Ishikawa (cell line): ENCODE measurements around the gene GPR52.

ENCODE experiments used
- CEBPB ChIP-seq: IDR thresholded peaks from 2 replicates; pipeline ENCODE4 v1.6.1; 2012
- CREB1 ChIP-seq: IDR thresholded peaks from 2 replicates; pipeline ENCODE4 v1.6.1; 2012; ENCODE audit warnings: low read depth
- EGR1 ChIP-seq: IDR thresholded peaks from 2 replicates; pipeline ENCODE4 v1.6.1; 2012
- EP300 ChIP-seq: IDR thresholded peaks from 2 replicates; pipeline ENCODE4 v1.6.1; 2012; ENCODE audit warnings: borderline replicate concordance
- FOXM1 ChIP-seq: IDR thresholded peaks from 2 replicates; pipeline ENCODE4 v1.6.1; 2012; ENCODE audit warnings: low read depth, borderline replicate concordance
- NFIC ChIP-seq: IDR thresholded peaks from 2 replicates; pipeline ENCODE4 v1.6.1; 2012
- RAD21 ChIP-seq: IDR thresholded peaks from 2 replicates; pipeline ENCODE4 v1.6.1; 2012; ENCODE audit warnings: low read depth
- TAF1 ChIP-seq: IDR thresholded peaks from 2 replicates; pipeline ENCODE4 v1.6.1; 2012; ENCODE audit warnings: low read depth, mild to moderate bottlenecking
- TCF12 ChIP-seq: IDR thresholded peaks from 2 replicates; pipeline ENCODE4 v1.6.1; 2012; ENCODE audit warnings: low read depth
- TEAD4 ChIP-seq: IDR thresholded peaks from 2 replicates; pipeline ENCODE4 v1.6.1; 2012
- YY1 ChIP-seq: IDR thresholded peaks from 2 replicates; pipeline ENCODE4 v1.6.1; 2012; ENCODE audit warnings: low read depth
- ZBTB7A ChIP-seq: IDR thresholded peaks from 2 replicates; pipeline ENCODE4 v1.6.1; 2012; ENCODE audit warnings: low read depth
- TF ChIP-seq, protein P1 (sequence below): IDR thresholded peaks from 2 replicates; pipeline ENCODE4 v1.6.1; 2012; ENCODE audit warnings: low read depth, mild to moderate bottlenecking
- TF ChIP-seq, protein P2 (sequence below): IDR thresholded peaks from 2 replicates; pipeline ENCODE4 v1.6.1; 2012
- TF ChIP-seq, protein P3 (sequence below): IDR thresholded peaks from 2 replicates; pipeline ENCODE4 v1.6.1; 2012

Gene GPR52

DNA sequence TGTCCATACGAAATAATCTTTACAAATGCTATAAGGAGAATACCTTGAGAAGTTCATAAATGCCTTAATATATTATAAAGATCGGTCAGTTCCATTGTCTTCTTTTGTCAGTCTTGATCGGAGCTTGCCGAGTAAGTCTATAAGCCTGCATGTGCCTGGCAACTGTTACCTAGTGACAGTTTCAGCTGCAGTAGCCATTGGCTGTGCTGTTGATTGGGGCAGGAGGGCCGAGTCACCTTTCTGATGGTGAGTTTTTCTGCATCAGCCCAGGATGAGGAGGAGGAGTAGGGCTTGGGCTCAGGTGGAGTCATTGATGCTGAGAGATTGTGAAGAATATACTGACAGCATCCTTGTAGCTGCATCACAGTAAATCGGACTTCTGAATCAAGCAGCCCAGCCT, 1.9 kb upstream of the GPR52 start:
- TF ChIP-seq TAF1 (no peak), CEBPB (no peak), TEAD4 (no peak), TCF12 (no peak), YY1 (no peak), CREB1 (no peak), EGR1 (no peak), FOXM1 (no peak), NFIC (no peak), RAD21 (no peak), EP300 (no peak), ZBTB7A (no peak)
- TF ChIP-seq, protein P1, sequence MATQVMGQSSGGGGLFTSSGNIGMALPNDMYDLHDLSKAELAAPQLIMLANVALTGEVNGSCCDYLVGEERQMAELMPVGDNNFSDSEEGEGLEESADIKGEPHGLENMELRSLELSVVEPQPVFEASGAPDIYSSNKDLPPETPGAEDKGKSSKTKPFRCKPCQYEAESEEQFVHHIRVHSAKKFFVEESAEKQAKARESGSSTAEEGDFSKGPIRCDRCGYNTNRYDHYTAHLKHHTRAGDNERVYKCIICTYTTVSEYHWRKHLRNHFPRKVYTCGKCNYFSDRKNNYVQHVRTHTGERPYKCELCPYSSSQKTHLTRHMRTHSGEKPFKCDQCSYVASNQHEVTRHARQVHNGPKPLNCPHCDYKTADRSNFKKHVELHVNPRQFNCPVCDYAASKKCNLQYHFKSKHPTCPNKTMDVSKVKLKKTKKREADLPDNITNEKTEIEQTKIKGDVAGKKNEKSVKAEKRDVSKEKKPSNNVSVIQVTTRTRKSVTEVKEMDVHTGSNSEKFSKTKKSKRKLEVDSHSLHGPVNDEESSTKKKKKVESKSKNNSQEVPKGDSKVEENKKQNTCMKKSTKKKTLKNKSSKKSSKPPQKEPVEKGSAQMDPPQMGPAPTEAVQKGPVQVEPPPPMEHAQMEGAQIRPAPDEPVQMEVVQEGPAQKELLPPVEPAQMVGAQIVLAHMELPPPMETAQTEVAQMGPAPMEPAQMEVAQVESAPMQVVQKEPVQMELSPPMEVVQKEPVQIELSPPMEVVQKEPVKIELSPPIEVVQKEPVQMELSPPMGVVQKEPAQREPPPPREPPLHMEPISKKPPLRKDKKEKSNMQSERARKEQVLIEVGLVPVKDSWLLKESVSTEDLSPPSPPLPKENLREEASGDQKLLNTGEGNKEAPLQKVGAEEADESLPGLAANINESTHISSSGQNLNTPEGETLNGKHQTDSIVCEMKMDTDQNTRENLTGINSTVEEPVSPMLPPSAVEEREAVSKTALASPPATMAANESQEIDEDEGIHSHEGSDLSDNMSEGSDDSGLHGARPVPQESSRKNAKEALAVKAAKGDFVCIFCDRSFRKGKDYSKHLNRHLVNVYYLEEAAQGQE: no peak
- TF ChIP-seq, protein P2, sequence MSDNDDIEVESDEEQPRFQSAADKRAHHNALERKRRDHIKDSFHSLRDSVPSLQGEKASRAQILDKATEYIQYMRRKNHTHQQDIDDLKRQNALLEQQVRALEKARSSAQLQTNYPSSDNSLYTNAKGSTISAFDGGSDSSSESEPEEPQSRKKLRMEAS: no peak
- TF ChIP-seq, protein P3, sequence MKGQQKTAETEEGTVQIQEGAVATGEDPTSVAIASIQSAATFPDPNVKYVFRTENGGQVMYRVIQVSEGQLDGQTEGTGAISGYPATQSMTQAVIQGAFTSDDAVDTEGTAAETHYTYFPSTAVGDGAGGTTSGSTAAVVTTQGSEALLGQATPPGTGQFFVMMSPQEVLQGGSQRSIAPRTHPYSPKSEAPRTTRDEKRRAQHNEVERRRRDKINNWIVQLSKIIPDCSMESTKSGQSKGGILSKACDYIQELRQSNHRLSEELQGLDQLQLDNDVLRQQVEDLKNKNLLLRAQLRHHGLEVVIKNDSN: no peak

DNA sequence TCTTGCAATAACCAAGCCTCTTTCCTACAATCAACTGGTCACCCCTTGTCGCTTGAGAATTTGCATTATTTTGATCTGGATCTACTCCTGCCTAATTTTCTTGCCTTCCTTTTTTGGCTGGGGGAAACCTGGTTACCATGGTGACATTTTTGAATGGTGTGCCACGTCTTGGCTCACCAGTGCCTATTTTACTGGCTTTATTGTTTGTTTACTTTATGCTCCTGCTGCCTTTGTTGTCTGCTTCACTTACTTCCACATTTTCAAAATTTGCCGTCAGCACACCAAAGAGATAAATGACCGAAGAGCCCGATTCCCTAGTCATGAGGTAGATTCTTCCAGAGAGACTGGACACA, 743 bp downstream of the GPR52 start:
- TF ChIP-seq TAF1 (no peak), EGR1 (no peak), TCF12 (no peak), CEBPB (no peak), EP300 (no peak), CREB1 (no peak), NFIC (no peak), FOXM1 (no peak), YY1 (no peak)
- TF ChIP-seq, protein P1: no peak
- TF ChIP-seq, protein P2: no peak
- TF ChIP-seq, protein P3: no peak

DNA sequence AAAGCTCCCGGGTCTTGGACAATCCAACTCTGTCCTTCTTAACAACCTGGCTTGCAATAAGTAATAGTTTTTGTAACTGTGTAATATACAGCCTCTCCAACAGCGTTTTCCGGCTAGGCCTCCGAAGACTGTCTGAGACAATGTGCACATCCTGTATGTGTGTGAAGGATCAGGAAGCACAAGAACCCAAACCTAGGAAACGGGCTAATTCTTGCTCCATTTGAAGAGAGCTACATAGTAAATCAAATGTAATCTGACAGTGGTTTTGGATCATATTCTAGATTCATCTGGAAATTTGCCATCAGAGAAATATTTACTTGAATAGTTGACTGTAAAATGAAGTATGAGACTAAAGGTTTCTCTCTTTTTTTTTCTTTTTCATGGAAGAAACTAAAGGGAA, 1.2 kb downstream of the GPR52 start:
- no peak for TF ChIP-seq CREB1
- no peak for TF ChIP-seq ZBTB7A
- no peak for TF ChIP-seq NFIC
- TF ChIP-seq TEAD4: no peak
- no peak for TF ChIP-seq RAD21
- TF ChIP-seq, protein P3: no peak
- TF ChIP-seq EP300: no peak
- TF ChIP-seq YY1: no peak
- no peak for TF ChIP-seq TCF12
- TF ChIP-seq, protein P2: no peak
- TF ChIP-seq, protein P1: no peak
- TF ChIP-seq TAF1: no peak

DNA sequence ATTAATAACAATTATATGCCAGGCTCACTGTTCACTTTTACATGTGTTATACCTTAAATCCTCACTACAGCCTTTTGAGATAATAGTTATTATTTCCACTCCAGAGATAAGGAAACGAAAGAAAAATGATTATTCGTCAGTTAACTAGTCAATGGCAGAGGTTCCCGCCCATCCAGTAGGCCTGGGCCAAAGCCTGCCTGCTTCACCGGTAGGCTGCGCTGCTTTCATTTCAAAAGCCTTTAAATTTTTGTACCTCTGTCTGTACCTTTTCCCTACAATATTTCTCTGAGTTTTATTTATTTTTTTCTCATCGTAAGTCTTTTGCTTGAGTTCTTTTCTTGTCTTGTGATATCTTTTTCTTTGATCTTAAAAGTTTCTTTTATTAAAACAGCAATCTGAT, 3.6 kb downstream of the GPR52 start:
- TF ChIP-seq EP300 (no peak), EGR1 (no peak)
- TF ChIP-seq, protein P3: no peak
